Fibroblast of lung (primary cell): Measurements from ENCODE around the gene GALNT12. TPM values are rescaled to one million over a fixed set of nuclear protein-coding genes. Genes with fewer than 3 reads are reported as not detected.
A peak's percentile ranks its signal among the peaks of the same experiment; 100 is the strongest.

ENCODE experiments used
- DNase-seq, 2 donors: peaks; one replicate each; pipeline versions ENCODE4 v3.0.0 to v3.0.0-alpha.2; 2010; ENCODE audit warnings: low read depth in 2 of 2
- H2AFZ ChIP-seq: 2 replicates; pipeline ENCODE4 v1.5.1; 2012; ENCODE audit warnings: low read length, control low read depth, inconsistent platforms
- H3K27ac ChIP-seq: 2 replicates; pipeline ENCODE4 v1.5.1; 2011; ENCODE audit warnings: low read length, control low read depth; ENCODE audit not compliant: insufficient read depth
- H3K27me3 ChIP-seq: 2 replicates; pipeline ENCODE4 v1.5.1; 2011; ENCODE audit warnings: mild to moderate bottlenecking, low read length; ENCODE audit not compliant: control insufficient read depth, insufficient read depth
- H3K36me3 ChIP-seq: 2 replicates; pipeline ENCODE4 v1.5.1; 2011; ENCODE audit warnings: low read length; ENCODE audit not compliant: control insufficient read depth, insufficient read depth
- H3K4me1 ChIP-seq: 2 replicates; pipeline ENCODE4 v1.5.1; 2011; ENCODE audit warnings: low read length; ENCODE audit not compliant: control insufficient read depth, insufficient read depth; ENCODE audit errors: extremely low read depth
- H3K4me2 ChIP-seq: 2 replicates; pipeline ENCODE4 v1.5.1; 2011; ENCODE audit warnings: low read length, control low read depth; ENCODE audit not compliant: insufficient read depth; ENCODE audit errors: extremely low read depth
- H3K4me3 ChIP-seq, 4 experiments: fragments of 200-600 bp in 1 of 4; sonication (generic) in 1 of 4; replicated peaks in 1 of 4; 2 replicates each; pipeline ENCODE4 v1.5.1; 2011 to 2016; ENCODE audit warnings: low read length in 4 of 4, low read depth in 3 of 4, mild to moderate bottlenecking in 3 of 4, control low read depth in 2 of 4, inconsistent platforms in 1 of 4, mixed read lengths in 1 of 4; ENCODE audit not compliant: insufficient read depth in 1 of 4; ENCODE audit errors: control extremely low read depth in 1 of 4
- H3K79me2 ChIP-seq: 2 replicates; pipeline ENCODE4 v1.5.1; 2012; ENCODE audit warnings: mild to moderate bottlenecking, low read length, inconsistent platforms; ENCODE audit not compliant: control insufficient read depth, insufficient read depth
- H3K9ac ChIP-seq: 2 replicates; pipeline ENCODE4 v1.5.1; 2011; ENCODE audit warnings: mild to moderate bottlenecking, low read length, control low read depth; ENCODE audit not compliant: insufficient read depth
- H3K9me3 ChIP-seq: 2 replicates; pipeline ENCODE4 v1.5.1; 2012; ENCODE audit warnings: low read depth, low read length; ENCODE audit not compliant: control insufficient read depth, insufficient read depth
- H4K20me1 ChIP-seq: 2 replicates; pipeline ENCODE4 v1.5.1; 2011; ENCODE audit warnings: low read length; ENCODE audit not compliant: control insufficient read depth, insufficient read depth; ENCODE audit errors: extremely low read depth
- EZH2 ChIP-seq: IDR thresholded peaks from 2 replicates; pipeline ENCODE4 v1.5.1; 2012; ENCODE audit warnings: low read length, control low read depth, mild to moderate bottlenecking; ENCODE audit errors: missing control alignments
- polyA plus RNA-seq, 2 donors: library from polyadenylated mRNA; depleted of rRNA in 1 of 2; stranded (reverse) in 1 of 2; unstranded in 1 of 2; fragments of >200 nt; gene quantifications; 2 replicates each; pipeline ENCODE4 v1.2.1, GENCODE V29; 2011 to 2012; ENCODE audit warnings: missing spikeins in 1 of 2
- total RNA-seq: library from RNA; depleted of rRNA; stranded (reverse); fragments of >200 nt; gene quantifications from 2 replicates; pipeline ENCODE4 v1.2.1, GENCODE V29; 2014
- TF ChIP-seq, protein P1 (sequence below), 2 donors: IDR thresholded peaks in 1 of 2; conservative IDR thresholded peaks in 1 of 2; 1 replicate in 1 of 2; 2 replicates in 1 of 2; pipeline ENCODE4 v1.5.1; 2011 to 2012; ENCODE audit warnings: low read length in 2 of 2, control low read depth in 1 of 2, inconsistent platforms in 1 of 2, low read depth in 1 of 2, mild to moderate bottlenecking in 1 of 2

GALNT12 gene
- total and polyA plus RNA-seq, 2 donors (not counting 1 experiment from before 2014, with no cell fraction given): 9.4 to 18.2 TPM

- Histone ChIP-seq H3K4me2 (no peak overlapping the region), H3K4me1 (no peaks in the 10 kb centered on the region), H3K79me2 (no peaks in the 10 kb centered on the region), H3K4me3 (no peak overlapping the region), H3K27me3 (no peaks in the 10 kb centered on the region), H3K9ac (no peak overlapping the region), H2AFZ (no peak overlapping the region), H3K27ac (no peak overlapping the region), H4K20me1 (no peaks in the 10 kb centered on the region), H3K36me3 (no peaks in the 10 kb centered on the region), H3K9me3 (no peaks in the 10 kb centered on the region)
- TF ChIP-seq, protein P1, sequence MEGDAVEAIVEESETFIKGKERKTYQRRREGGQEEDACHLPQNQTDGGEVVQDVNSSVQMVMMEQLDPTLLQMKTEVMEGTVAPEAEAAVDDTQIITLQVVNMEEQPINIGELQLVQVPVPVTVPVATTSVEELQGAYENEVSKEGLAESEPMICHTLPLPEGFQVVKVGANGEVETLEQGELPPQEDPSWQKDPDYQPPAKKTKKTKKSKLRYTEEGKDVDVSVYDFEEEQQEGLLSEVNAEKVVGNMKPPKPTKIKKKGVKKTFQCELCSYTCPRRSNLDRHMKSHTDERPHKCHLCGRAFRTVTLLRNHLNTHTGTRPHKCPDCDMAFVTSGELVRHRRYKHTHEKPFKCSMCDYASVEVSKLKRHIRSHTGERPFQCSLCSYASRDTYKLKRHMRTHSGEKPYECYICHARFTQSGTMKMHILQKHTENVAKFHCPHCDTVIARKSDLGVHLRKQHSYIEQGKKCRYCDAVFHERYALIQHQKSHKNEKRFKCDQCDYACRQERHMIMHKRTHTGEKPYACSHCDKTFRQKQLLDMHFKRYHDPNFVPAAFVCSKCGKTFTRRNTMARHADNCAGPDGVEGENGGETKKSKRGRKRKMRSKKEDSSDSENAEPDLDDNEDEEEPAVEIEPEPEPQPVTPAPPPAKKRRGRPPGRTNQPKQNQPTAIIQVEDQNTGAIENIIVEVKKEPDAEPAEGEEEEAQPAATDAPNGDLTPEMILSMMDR (conservative IDR thresholded peaks at IDR 0.05 in 1 of 2, IDR thresholded peaks at IDR 0.05 in 1 of 2; ENCODE audit: low read depth in 1 of 2, low read length in 2 of 2): no peak
- no peak for TF ChIP-seq EZH2
- DNase-seq: no peak
Measured at GRCh38 chr9:98765256-98765655, 42.2 kb upstream of the GALNT12 start.

- Histone ChIP-seq H2AFZ (no peak overlapping the region), H3K4me3 (no peak overlapping the region), H3K9me3 (no peaks in the 10 kb centered on the region), H4K20me1 (no peaks in the 10 kb centered on the region), H3K4me1 (no peaks in the 10 kb centered on the region), H3K79me2 (no peaks in the 10 kb centered on the region), H3K27me3 (no peaks in the 10 kb centered on the region), H3K9ac (no peak overlapping the region), H3K4me2 (no peak overlapping the region), H3K27ac (no peak overlapping the region), H3K36me3 (no peaks in the 10 kb centered on the region)
- DNase-seq: peak in 1 of 2 donors; percentile 53
- TF ChIP-seq, protein P1 (conservative IDR thresholded peaks at IDR 0.05 in 1 of 2, IDR thresholded peaks at IDR 0.05 in 1 of 2; ENCODE audit: low read depth in 1 of 2, low read length in 2 of 2): no peak
- no peak for TF ChIP-seq EZH2
Measured at GRCh38 chr9:98766586-98766985, 40.9 kb upstream of the GALNT12 start.

GRCh38 chr9:98767196-98767595 is 40.3 kb upstream of the GALNT12 start:
- no peaks in the 10 kb centered on the region for H4K20me1 ChIP-seq
- TF ChIP-seq EZH2: no peak
- TF ChIP-seq, protein P1 (conservative IDR thresholded peaks at IDR 0.05 in 1 of 2, IDR thresholded peaks at IDR 0.05 in 1 of 2; ENCODE audit: low read depth in 1 of 2, low read length in 2 of 2): no peak
- H2AFZ ChIP-seq: no peak overlapping the region
- H3K4me3 ChIP-seq: no peak overlapping the region
- no peak overlapping the region for H3K4me2 ChIP-seq
- no peak overlapping the region for H3K27ac ChIP-seq
- H3K36me3 ChIP-seq: no peaks in the 10 kb centered on the region
- no peak for DNase-seq
- H3K4me1 ChIP-seq: no peaks in the 10 kb centered on the region
- no peaks in the 10 kb centered on the region for H3K9me3 ChIP-seq
- no peak overlapping the region for H3K9ac ChIP-seq
- H3K79me2 ChIP-seq: no peaks in the 10 kb centered on the region
- no peaks in the 10 kb centered on the region for H3K27me3 ChIP-seq
